GM19328 (cell line): ENCODE results near the gene KLF9.
A peak's percentile ranks its signal among the peaks of the same experiment; 100 is the strongest.
"Not testable (repeated sequence)": the region's sequence is repeated elsewhere in the genome, so short reads cannot be mapped to it uniquely, and the experiment has no call there.

Experiments used
- ATAC-seq: cut with Tn5 transposase; IDR thresholded peaks from one replicate; pipeline ENCODE4 v1.9.1; 2021; ENCODE audit warnings: mild to moderate bottlenecking, moderate library complexity; ENCODE audit not compliant: unreplicated experiment

Gene KLF9

DNA sequence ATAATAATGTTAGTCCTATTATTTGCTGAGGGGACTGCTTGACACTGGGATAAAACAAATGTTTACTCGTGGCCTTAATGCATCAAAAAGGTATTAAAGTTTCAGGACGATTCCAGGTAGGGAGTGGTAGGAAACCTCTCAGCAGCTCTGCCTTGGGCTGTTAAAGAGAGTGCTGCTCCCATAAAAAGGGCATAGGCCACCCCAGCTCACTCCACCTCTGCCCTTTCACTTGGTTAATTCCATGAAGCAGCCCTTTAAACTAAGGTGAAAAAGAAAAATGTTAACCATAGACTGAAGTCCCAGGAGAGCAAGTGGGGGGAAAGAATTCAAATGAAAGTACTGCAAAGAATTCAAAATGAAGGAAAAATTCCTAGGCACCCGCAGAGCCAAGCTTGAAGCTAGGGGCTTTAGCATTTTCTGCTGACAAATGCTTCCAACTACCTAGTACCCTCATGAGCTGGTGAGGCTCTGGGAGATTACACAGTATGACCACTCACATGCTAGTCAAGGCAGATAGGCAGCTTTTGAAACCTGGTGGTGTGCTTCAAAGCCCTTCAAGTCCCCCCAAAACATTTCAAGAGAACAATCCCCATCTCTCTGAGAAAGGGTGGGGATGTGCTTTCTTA is 8.5 kb downstream of the KLF9 start:
- peak; percentile 34 for ATAC-seq

DNA sequence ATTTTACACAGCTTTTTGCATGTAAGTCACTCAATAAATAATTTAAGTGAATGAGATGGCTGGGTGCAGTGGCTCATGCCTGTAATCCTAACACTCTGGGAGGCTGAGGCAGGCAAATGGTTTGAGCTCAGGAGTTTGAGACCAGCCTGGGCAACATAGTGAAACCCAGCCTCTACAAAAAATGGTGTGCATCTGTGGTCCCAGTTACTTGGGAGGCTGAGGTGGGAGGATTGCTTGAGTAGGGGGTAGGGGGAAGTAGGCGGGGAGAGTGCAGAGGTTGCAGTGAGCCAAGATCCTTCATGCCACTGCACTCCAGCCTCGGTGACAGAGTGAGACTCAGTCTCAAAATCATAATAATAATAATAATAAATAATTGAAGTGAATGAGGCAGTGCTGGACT is 10.2 kb downstream of the KLF9 start:
- ATAC-seq = no peak

DNA sequence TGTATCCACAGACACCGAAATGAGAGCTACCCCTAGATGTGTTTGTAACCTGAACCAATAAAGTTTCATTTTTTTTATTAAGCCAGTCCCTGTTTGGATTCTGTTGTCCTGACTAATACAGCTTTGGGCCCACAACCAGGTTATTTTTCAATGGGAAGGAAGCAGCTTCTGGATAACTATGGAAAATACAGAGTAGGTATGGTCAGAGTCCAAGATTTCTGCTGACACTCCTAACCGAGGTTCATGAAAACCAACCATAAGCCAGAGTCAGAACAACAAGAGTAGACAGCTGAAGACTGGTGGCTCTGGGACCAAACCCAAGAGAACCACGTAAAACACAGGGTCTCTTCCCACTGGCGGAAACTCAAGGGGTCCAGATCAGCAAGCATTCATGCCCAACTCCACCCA is 10.8 kb downstream of the KLF9 start:
- ATAC-seq = no peak

DNA sequence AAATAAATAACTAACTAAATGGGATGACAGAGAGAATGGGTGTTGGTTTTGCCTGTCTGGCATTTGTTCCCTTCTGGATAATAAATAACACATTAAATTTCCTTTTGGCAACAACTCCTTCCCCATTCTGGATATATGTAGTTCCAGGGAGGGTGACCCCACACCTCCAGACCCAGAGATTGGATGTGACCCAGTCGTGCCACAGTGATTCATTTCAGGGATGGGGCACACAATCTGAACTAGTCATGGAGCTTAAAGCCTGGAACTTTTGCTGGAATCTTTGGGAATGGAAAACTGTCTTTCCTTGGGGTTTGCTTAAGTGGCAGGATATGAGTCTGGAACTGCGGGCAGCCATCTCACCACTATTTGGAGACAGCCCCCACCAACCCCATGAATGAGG is 11.3 kb downstream of the KLF9 start:
- ATAC-seq = no peak

DNA sequence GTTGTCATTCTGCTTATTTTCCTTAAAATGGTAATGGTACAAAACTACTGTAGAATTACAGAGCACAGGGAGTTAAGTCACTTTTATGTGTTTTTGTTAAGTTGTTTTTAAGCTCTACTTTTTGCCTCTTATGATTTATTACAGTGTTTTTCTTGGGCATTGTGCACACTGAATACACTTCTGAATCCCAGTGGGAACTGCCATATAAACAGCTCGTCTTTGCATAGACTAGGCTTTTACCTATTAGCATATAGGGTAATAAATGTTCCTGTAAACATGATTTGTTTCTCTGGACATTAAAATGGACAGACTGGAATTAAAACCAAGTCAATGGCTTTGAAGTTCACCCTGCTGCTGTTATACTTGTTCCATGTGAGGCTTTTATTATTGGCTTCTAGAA is 12.2 kb downstream of the KLF9 start:
- ATAC-seq = no peak

DNA sequence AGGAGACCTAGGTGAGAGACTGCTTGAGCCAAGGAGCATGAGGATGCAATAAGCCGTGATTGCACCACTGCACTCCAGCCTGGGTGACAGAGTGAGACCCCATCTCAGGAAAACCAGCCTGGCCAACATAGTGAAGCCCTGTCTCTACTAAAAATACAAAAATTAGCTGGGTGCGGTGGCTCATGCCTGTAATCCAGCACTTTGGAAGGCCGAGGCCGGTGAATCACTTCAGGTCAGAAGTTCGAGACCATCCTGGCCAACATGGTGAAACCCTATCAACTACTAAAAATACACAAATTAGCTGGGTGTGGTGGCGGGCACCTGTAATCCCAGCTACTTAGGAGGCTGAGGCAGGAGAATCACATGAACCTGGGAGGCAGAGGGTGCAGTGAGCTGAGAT is 13.2 kb downstream of the KLF9 start:
- not testable (repeated sequence) for ATAC-seq

DNA sequence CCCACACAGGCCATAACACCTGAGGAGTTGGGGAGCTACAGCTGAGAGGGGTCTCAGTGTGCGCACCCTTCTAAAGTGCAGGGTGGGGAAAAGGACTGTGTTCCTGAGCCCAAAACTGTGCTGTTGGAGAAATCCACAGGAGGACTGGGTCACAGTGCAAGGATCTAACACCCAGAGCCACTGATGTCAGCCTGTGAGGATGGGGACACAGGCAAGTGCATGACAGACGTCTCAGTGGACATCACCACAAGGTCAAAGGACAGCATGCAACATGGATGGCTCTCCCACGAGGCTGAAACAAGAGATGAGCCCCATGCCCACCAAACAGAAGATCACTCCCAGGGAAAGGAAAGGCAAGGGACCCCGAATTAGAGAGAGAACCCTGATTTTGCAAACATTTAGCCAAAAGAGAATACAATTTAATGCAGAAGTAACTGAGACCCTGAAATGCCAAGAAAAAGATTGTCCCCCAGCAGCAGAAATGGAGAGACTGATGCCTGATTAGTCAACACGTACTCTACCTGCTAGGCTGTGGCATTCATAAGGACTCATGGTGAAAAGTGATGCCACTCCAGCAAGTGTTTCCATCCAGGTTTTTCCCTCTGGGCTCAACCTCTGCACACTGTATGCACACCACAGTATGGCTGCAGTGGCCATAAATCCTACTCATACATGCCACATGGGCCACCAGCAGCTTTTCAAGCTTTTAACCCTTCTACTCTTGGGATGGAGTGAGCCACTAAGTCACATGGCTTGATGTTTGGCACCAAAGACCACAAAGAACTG is 14.2 kb downstream of the KLF9 start:
- no peak for ATAC-seq

DNA sequence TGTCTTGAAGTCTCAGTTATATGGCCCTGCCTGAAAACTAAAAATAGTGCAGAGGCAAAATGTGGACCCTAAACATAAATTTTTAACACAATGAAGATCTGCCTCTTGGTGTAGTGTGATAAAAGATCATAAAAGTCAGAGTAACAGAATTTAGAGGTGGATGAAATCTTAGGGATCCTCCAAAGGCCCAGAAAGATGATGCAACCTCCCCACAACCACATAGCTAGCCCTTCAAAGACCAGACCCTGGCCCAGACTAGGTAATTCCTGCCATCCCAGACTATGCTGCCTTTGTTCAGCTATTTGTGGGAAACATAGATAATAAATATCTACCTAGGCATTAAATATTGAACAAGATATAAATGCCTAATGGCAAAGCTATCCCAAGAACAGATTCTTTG is 15.3 kb downstream of the KLF9 start:
- ATAC-seq = no peak

DNA sequence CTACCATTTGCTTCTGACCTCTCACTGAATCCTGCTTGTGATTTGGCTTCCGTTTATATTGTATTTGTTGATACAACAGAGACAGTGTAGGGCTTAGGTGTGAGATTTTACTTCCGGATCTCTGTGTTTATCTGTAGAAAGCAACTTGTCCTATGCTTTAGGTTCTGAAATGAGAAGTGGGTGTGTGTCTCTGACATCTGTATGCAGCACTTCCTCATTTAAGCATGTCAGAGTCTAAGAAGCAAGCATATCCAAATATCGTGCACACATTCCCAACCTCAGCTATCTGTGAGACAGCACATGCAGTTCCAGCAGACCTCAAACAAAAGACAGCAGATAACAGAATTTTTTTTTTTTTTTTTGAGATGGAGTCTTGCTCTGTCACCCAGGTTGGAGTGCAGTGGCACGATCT is 16.3 kb downstream of the KLF9 start:
- peak; percentile 99 for ATAC-seq

DNA sequence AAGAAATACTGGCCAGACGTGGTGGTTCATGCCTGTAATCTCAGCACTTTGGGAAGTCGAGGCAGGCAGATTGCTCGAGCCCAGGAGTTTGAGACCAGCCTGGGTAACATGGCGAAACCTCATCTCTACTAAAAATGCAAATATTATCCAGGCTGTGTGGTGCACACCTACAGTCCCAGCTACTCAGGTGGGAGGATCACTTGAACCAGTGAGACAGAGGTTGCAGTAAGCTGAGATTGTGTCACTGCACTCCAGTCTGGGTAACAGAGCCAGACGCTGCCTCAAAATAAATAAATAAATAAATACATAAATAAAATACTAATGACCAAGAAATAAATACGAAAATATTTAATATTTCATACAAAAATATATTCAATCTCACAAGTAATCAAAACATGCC is 18.8 kb downstream of the KLF9 start:
- no peak for ATAC-seq

DNA sequence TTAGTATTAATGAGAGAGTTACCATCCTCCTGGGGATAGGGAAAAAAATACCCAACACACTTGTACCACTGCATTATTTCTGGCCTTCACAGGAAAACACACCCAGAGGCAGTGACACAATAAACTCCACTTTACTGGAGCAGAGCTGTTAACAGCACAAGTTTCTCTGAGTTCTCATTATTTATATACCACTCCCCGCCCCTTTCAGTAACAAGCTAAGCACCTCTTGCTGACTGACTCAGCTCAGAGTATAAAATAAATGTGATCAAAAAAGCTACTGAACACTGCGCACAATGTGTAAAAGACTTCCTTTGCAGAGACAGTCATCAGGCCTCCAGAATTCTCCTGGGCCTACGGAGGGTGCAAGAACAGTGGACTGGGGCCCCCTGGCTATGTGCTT is 21.6 kb downstream of the KLF9 start:
- no peak for ATAC-seq

DNA sequence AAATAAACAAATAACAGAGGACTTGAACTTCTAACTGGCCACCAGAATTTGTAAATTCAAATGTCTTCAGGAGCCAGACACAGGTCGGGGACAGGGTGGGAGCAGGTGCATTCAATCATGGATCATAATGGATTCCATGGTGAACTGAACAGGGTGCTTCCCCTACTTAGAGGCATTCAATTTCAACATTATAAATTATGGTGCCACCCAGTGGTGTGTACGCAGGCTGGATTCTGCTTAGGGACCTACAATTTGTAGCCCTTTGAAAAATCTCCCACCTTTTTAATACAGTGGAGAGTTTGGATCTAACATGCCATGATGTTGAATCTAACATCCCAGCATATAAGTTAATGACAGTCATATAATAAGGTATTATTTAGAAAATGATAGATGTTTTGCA is 22.3 kb downstream of the KLF9 start:
- ATAC-seq = no peak

DNA sequence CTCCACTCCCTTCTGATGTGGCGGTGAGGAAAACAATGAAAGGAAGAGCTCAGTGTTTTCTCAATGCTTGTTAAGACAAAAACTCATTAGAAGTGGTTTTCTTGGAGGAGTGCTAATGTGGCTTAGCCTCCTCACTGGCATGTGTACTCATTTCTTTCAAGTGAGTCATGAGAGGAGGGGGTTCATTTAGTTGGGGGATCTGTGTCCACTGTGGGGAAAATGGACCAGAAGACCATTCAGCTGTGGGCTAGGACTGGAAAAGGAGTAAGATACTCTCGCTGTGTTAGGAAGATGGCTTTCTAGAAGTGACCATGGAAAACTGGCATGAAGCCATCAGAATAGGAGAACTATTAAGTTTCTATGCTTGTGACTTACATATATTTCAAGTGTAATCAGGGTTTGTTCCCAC is 23.5 kb downstream of the KLF9 start:
- ATAC-seq = no peak

DNA sequence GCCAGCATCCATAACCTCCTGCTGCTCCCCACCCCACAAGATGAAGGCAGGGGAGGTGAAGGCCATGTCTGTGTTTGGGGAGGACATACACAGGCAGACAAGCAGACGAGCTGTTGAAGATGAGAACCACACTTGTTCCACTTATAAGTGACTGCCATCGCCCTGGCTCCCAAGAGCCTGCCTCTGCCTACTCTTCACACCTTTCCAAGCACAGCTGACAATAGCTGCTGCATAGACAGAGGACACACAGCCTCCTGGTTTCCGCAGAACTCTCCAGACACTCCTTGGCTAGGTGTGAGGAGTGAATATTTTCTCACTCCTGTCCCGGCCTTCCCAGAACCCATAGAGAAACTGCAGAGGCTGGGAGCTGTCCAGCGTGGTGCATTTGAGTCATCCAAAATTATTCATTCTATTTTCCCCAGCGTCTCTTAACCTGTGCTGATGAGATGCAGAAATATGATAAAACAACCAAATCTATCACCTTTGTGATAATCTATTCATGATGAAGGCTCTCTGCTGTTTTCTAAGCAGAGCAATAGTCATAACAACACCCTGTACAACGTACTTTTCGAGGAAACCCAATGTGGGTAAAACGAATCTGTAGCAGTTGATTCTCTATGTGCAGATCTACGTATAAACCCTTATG is 24.7 kb downstream of the KLF9 start:
- ATAC-seq = no peak

DNA sequence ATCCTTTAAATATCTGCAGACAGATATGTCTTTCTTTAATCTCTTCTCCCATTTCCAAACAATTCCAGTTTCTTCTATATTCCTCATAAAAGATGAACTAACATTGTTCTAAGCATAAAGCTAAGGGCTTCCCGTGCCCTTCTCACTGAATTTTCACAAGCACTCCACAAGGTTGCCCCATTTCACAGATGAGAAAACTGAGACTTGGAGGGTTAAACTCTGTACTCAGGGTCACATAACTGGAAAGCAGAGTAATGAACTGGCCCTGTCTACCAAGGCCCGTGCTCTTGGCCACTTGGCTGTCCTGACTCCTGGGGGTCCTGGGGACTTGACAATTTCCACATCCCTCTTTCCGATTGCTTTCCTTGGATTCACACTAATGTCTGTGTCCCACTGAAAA is 25.3 kb downstream of the KLF9 start:
- no peak for ATAC-seq

DNA sequence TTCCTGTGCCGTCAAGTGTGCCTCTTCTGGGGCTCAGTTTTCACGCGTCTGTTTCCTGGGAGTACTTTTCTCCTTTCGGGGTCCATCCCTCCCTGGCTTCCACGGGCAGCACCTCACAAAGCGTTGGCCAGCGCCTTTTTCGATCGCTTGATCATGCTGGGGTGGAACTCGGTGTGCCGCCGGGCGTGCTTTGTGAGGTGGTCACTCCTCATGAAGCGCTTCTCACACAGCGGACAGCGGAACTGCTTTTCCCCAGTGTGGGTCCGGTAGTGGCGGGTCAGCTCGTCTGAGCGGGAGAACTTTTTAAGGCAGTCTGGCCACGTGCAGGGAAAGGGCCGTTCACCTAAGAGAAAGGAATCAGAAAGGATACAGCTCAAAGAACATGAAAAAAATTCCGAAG is 26.8 kb downstream of the KLF9 start:
- ATAC-seq = no peak

DNA sequence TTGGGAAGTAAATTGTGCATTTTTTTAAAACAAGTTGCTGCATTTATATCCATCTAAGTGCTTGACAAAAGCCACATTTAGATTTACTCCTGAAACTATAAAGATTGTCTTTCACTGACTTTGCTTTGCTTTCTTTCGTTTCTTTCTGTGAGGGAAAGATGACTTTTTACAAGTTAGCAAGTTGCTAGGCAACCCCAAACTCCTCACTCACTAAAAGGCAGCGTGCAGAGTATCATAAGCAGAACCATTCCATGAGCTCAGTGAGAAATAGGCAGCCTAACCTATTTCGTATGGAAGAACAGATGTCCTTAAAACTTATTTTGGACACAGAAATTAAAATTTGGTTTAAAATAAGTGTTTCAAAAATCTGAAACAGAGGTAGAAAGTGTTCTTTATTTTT is 29.0 kb downstream of the KLF9 start:
- ATAC-seq = no peak

DNA sequence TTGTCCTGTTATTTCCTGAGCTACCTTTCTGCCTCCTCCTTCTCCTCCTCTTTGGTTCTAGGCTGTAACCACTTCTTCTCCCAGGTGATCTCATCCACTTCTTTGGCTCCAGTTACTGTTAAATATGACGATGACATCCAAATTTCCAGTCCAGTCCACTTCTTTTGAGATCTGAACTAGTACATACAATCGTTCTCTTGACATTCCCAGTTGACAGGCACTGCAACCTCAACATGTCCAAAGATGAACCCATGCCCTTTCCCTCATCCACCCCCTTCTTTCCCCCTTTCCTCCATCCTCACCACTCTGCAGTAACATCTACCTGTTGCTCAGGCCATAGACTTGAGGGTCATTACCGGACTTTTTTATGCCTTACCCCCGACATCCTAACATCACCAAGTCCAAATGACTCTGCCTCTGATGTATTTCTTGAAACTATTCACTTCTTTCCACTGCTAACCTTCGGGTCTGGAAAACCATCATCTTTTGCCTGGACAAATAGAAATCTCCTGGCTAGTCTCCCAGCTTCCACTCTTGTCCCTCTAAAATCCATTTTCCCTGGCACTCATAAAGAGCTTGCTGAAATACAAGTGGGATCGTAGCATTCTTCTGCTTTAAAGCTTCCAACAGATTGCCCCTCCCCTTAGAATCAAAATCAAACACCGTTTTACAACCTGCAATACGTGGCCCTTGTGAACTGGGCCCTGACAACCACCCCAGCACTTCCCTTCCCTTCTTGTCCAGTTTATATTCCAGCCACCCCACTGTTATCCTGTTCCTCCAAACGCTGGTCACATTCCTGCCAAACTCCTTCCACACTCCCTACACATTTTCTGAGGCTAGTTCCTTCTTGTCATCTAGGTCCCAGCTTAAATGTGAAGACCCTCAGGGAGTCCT is 31.5 kb downstream of the KLF9 start:
- no peak for ATAC-seq

DNA sequence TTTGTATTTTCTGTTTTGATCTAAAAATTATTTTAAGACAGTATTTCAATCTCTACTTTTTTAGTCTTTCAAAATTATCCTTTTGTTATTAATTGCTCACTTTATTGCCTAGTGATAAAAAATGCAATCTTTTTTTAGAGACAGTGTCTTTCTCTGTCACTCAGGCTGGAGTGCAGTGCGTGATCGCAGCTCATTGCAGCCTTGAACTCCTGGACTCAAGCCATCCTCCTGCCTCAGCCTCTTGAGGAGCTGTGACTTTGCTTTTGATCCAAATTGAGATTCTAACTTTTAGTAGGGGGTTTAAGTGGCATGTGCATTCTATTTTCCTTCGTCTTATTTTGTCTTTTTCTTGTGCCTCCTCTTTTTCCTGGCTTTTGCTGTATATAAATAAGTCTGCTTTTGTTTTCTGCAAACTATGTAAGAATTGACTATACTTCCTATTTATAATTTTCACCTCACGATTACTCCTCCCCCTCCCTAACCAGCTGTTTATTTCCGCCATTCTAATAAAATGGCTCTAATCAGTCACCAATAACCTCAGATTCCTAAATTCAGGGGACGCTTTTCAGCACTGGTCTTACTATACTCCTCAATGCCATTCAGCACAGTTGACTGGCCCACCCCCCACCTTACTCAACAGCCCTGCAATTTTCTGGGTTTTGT is 32.3 kb downstream of the KLF9 start:
- ATAC-seq = no peak

DNA sequence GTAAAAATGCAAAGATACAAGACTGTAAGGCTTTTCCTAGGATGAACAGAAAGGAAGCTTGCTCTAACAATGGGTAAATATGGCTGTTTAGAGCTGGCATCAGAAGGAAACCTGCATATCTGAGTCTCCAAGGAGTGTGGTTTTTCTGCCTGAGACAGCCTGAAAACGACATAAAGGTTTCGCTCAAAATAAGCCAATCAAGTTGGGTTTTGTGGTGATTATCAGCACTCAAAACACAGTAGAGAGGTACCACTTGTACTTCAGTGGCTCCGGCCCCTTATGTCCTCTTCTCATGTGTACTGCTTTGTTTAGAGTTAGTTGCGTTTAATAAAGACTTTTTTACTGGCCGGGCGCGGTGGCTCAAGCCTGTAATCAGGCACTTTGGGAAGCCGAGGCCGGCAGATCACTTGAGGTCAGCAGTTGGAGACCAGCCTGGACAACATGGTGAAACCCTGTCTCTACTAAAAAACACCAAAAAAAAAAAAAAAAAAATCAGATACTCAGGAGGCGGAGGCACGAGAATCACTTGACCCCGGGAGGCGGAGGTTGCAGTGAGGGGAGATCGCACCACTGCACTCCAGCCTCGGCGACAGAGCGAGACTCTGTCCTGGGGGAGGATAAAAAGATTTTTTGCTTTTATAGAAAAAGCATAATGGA is 39.4 kb downstream of the KLF9 start:
- no peak for ATAC-seq
